HS-27A (cell line): ENCODE measurements around the gene ZNF618.

Experiments
- DNase-seq: peaks from one replicate; pipeline ENCODE4 v3.0.0-alpha.2; 2012; ENCODE audit warnings: low read depth, missing footprints

Gene ZNF618

GRCh38 chr9:113957351-113957750 is 81.2 kb downstream of the ZNF618 start:
- DNase-seq: no peak

- DNase-seq: peak; percentile 57
These were observed 81.8 kb downstream of the ZNF618 start for GRCh38 chr9:113957821-113958341.

- no peak for DNase-seq
These were observed 82.4 kb downstream of the ZNF618 start for GRCh38 chr9:113958556-113958955.

GRCh38 chr9:113960768-113961167 is 84.7 kb downstream of the ZNF618 start:
- DNase-seq: no peak

- no peak for DNase-seq
These were observed 86.3 kb downstream of the ZNF618 start for GRCh38 chr9:113962396-113962795.

- DNase-seq: no peak
These were observed 87.0 kb downstream of the ZNF618 start for GRCh38 chr9:113963017-113963620.

GRCh38 chr9:113963696-113964494 is 87.8 kb downstream of the ZNF618 start:
- no peak for DNase-seq

- DNase-seq: no peak
These were observed 88.5 kb downstream of the ZNF618 start for GRCh38 chr9:113964495-113965170.

- DNase-seq: no peak
These were observed 90.3 kb downstream of the ZNF618 start for GRCh38 chr9:113966394-113966793.

GRCh38 chr9:113967380-113967779 is 91.3 kb downstream of the ZNF618 start:
- no peak for DNase-seq

GRCh38 chr9:113969343-113969742 is 93.2 kb downstream of the ZNF618 start:
- no peak for DNase-seq

GRCh38 chr9:113973226-113973625 is 97.1 kb downstream of the ZNF618 start:
- no peak for DNase-seq

GRCh38 chr9:113973963-113974413 is 97.9 kb downstream of the ZNF618 start:
- DNase-seq: no peak

- no peak for DNase-seq
These were observed 100.8 kb downstream of the ZNF618 start for GRCh38 chr9:113976915-113977314.

GRCh38 chr9:113978725-113979342 is 102.7 kb downstream of the ZNF618 start:
- DNase-seq: no peak

- DNase-seq: no peak
These were observed 103.4 kb downstream of the ZNF618 start for GRCh38 chr9:113979343-113980127.

- DNase-seq: no peak
These were observed 108.7 kb downstream of the ZNF618 start for GRCh38 chr9:113984639-113985380.

- no peak for DNase-seq
These were observed 110.0 kb downstream of the ZNF618 start for GRCh38 chr9:113985968-113986585.

GRCh38 chr9:113986931-113987330 is 110.8 kb downstream of the ZNF618 start:
- no peak for DNase-seq

GRCh38 chr9:113987526-113987925 is 111.4 kb downstream of the ZNF618 start:
- no peak for DNase-seq
